Activated CD8-positive, alpha-beta T cell treated with anti-CD3 and anti-CD28 coated beads, Interleukin-2, amount 10 ng/mL, durations not matched to agents 7 days and 5 days (primary cell): ENCODE measurements around the gene GUCA2A. TPM values are rescaled to one million over a fixed set of nuclear protein-coding genes. Genes with fewer than 3 reads are reported as not detected.

Source experiments
- ATAC-seq: fragments of 150-1000 bp; cut with Tn5 transposase; one replicate; pipeline ENCODE4 v1.10.0; 2021; ENCODE audit warnings: moderate library complexity
- CTCF ChIA-PET: fragments of 350-600 bp; sonication (Branson Sonifier 250); formaldehyde crosslinking; loops from one replicate; lab custom pipeline; 2021; ENCODE audit warnings: antibody characterized with exemption; lab: Charles Lee
- POLR2A ChIA-PET: fragments of 350-600 bp; sonication (Branson Sonifier 250); formaldehyde crosslinking; loops from one replicate; lab custom pipeline; 2021; ENCODE audit warnings: antibody characterized with exemption; lab: Charles Lee
- DNase-seq: peaks from one replicate; pipeline ENCODE4 v3.0.0-alpha.2; 2020
- H3K27ac Mint-ChIP-seq: one replicate; pipeline ENCODE4 v1.8.0; 2021; ENCODE audit warnings: mild to moderate bottlenecking, mixed read lengths
- H3K27me3 Mint-ChIP-seq: one replicate; pipeline ENCODE4 v1.8.0; 2021; ENCODE audit warnings: low read depth, mixed read lengths
- H3K36me3 Mint-ChIP-seq: one replicate; pipeline ENCODE4 v1.8.0; 2021; ENCODE audit warnings: low read depth, mixed read lengths
- H3K4me1 Mint-ChIP-seq: one replicate; pipeline ENCODE4 v1.8.0; 2021; ENCODE audit warnings: low read depth, mixed read lengths
- H3K4me3 Mint-ChIP-seq: one replicate; pipeline ENCODE4 v1.8.0; 2021; ENCODE audit warnings: mild to moderate bottlenecking, mixed read lengths
- H3K9me3 Mint-ChIP-seq: one replicate; pipeline ENCODE4 v1.8.0; 2022; ENCODE audit warnings: mixed read lengths; ENCODE audit not compliant: insufficient read depth
- total RNA-seq, 2 experiments: library from RNA; stranded (reverse); gene quantifications; one replicate each; pipeline ENCODE4 v1.2.3, GENCODE V29; 2021

GUCA2A gene
- total RNA-seq, 2 experiments from 2014 or later, result not detected

DNA sequence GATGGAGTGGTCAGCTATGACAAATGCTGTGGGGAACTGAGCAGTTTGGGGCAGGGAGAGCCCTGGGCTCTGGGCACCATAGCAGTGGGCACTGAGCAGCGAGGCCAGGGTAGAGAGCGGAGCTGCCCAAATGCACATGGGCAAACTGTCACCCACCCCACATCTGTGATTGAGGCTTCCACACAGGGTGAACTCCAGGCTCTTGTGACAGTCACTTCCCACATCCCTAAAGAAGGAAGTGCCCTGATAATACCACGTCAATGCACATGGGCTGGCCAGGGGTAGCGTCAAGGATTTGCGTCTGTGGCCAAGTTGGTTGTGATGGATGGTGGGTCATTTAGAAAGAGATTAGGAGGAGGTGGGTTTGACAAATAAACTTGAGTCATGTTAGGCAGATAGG lies 13.9 kb downstream of the GUCA2A start:
- Mint-ChIP-seq H3K36me3 (no peaks in the 10 kb centered on the region), H3K4me3 (no peak overlapping the region), H3K9me3 (no peaks in the 10 kb centered on the region), H3K27me3 (peaks cover 6% of the 10 kb centered on the region), H3K4me1 (no peaks in the 10 kb centered on the region), H3K27ac (no peak overlapping the region)
- DNase-seq (no peak), ATAC-seq (no peak)
- CTCF ChIA-PET, result interaction anchor here (2.0 kb wide), 1 partner anchor 23 kb away, joined by 10 read pairs; no protein-coding TSS in a partner anchor
- POLR2A ChIA-PET, result no interaction called here

DNA sequence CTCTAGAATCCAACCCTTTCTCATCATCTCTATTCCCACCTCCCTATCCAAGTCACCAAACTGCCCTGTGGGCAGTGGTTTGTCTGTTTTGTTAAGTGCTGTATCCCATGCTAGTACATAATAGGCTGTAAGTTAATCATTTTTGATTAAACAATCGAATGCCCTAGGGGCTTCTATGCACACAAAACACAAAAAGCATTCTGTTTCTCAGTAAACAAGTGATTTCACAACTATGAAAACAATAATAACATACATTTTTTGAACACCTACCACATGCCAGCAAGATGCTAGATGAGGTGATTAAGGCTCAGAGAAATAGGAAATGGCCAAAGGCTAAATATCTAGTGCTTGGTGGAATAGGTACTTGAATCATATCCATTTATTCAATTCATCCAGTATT lies 16.4 kb downstream of the GUCA2A start:
- ATAC-seq, result no peak
- ChIA-PET POLR2A (no interaction called here), CTCF (interaction anchor here (0.5 to 1.7 kb wide), 7 partner anchors 9 to 658 kb away, joined by 3 to 16 read pairs (median 4); no protein-coding TSS in a partner anchor)
- Mint-ChIP-seq H3K36me3 (no peaks in the 10 kb centered on the region), H3K4me1 (peaks cover 5% of the 10 kb centered on the region), H3K27ac (no peak overlapping the region), H3K27me3 (peaks cover 6% of the 10 kb centered on the region), H3K4me3 (no peak overlapping the region), H3K9me3 (no peaks in the 10 kb centered on the region)
- DNase-seq, result no peak

DNA sequence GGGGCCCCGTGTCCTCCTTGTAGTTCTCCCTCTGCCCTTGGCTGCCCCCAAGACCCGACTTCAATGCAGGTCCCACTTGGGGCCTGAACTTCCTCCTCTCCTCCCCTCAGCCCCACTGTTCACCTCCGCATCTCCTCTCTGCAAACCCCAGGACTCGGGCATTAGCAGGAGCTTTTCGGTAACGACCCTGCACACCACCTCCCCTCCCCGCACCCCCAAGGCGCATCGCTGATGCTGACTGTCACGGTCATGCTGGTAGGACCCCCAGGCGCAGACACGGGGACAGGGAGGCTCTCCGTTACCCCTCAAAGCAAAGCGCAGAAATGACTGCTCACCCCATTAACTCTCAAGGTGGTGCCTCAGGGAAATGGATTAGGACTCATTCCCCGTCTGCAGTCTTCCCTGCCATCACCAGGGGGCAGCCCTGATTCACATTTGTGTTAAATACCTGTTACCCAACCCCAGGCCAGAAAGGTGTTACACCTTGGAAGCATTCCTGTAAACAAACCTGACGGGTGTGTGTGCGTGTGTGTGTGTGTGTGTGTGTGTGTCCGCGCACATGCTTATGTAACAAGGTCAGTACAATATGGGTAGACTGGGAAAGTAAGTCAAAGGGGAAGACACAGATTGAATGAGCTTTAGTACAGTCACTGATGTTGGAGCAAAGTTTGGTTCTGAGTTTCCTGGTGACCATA lies 17.8 kb downstream of the GUCA2A start:
- Mint-ChIP-seq H3K9me3 (no peaks in the 10 kb centered on the region), H3K27ac (no peak overlapping the region)
- POLR2A ChIA-PET, result interaction anchor here (0.9 kb wide), 1 partner anchor 27 kb away, joined by 3 read pairs; no protein-coding TSS in a partner anchor

DNA sequence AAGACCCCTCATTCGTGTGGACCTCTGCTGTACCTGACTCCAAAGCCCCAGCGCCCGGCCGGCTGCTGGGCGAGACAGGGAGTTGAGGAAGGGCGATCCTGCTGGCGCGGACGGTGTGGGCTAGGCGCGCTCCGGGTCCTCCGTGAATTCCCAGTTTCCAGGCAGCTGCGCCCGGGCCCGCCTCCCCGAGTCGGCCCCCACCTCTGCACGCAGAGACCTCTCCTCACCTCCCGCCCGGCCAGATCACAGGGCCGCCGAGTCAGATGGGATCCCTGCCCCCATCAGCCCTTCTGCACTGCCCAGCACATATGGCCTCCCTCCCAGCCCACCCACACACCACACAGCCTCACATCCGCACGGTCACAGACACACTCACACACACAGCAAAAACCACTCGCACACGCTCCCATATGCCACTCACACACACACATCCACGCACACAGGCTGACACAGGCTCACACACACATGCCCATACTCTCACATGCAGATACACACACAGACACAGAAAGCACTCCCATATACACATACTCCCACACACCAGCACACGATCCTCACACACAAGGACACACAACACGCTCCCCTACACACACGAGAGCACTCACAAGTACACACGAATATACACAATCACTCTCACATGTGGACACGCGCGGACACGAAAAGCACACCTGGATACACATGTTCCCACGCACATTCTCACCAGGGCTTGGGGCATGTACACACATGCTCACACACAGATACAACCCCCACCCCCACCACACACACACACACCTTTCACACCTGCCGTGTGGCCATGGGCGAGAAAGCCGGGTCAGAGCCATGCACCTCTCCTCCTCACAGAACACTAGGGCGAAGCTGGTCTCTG lies 18.6 kb downstream of the GUCA2A start:
- POLR2A ChIA-PET, result no interaction called here
- no peak for ATAC-seq

More for the DNA sequence above, 17.8 kb downstream of the GUCA2A start:
- DNase-seq (peak; percentile 78), ATAC-seq (peak; percentile 86)
- H3K27me3 Mint-ChIP-seq, result peaks cover 3% of the 10 kb centered on the region
- CTCF ChIA-PET, result interaction anchor here (0.8 to 1.7 kb wide), 7 partner anchors 10 to 573 kb away, joined by 3 to 16 read pairs (median 4); no protein-coding TSS in a partner anchor
- peaks cover 6% of the 10 kb centered on the region for H3K4me1 Mint-ChIP-seq
- no peaks in the 10 kb centered on the region for H3K36me3 Mint-ChIP-seq
- no peak overlapping the region for H3K4me3 Mint-ChIP-seq

DNA sequence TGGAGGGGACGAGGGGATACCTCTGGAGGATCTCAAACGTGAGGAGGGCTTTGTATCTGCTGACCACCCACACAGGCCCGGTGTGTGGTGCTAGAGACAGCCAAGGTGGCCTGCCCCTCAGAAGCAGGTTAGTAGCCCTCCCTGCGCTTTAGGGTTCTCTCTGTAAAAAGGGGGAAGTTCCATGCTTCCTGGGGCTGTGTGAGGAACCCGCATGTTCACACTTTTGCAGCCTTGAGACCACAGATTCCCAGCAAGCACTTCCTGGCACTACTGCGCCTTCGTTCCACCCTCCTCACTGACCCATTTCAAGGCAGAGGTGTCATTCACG lies 19.2 kb downstream of the GUCA2A start:
- no peak for DNase-seq
- H3K4me3 Mint-ChIP-seq, result no peak overlapping the region
- ATAC-seq, result no peak
- CTCF ChIA-PET, result no interaction called here
- H3K9me3 Mint-ChIP-seq, result no peaks in the 10 kb centered on the region
- no peaks in the 10 kb centered on the region for H3K36me3 Mint-ChIP-seq
- H3K27me3 Mint-ChIP-seq, result peaks cover 1% of the 10 kb centered on the region
- peaks cover 6% of the 10 kb centered on the region for H3K4me1 Mint-ChIP-seq
- POLR2A ChIA-PET, result no interaction called here
- H3K27ac Mint-ChIP-seq, result no peak overlapping the region

More for the DNA sequence above, 18.6 kb downstream of the GUCA2A start:
- CTCF ChIA-PET, result no interaction called here
- Mint-ChIP-seq H3K27ac (no peak overlapping the region), H3K4me3 (no peak overlapping the region), H3K36me3 (no peaks in the 10 kb centered on the region), H3K4me1 (peaks cover 6% of the 10 kb centered on the region), H3K27me3 (peaks cover 3% of the 10 kb centered on the region), H3K9me3 (no peaks in the 10 kb centered on the region)
- DNase-seq, result no peak

DNA sequence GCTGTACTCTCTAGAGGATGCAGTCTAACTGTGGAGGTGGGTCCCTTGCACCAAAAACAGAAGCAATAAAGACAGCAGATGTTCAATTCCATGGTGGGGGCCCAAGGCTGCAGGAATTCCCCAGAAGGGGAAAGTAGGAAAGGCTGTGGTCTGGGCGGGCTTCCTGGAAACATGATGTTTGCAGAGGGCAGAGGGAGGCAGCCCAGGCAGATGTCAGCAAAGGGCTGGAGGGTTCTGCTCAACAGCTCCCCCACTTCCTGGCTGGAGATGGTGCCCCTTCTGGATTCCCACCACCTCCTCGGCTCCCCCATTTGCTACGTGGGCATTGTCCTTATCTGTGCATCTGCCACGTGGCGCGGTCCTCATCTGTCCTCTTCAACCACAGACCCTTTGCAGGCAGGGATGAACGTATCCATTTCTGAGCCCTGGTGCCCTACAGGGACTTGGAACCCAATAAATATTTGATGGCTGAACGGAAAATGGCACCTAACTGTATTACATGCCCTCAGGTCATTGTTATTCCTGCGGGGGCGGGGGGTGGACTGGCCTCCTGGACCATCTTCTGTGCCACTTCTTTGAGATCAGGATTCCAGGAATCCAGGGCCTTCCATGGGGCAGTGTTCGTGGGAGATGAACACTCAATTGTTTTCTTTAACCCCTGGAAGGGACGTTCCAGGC lies 19.7 kb downstream of the GUCA2A start:
- no peaks in the 10 kb centered on the region for H3K27me3 Mint-ChIP-seq
- CTCF ChIA-PET, result no interaction called here
- DNase-seq, result no peak
- POLR2A ChIA-PET, result interaction anchor here (0.6 kb wide), 1 partner anchor 13 kb away, joined by 3 read pairs; no protein-coding TSS in a partner anchor
- H3K4me1 Mint-ChIP-seq, result peaks cover 6% of the 10 kb centered on the region
- ATAC-seq, result no peak
- no peaks in the 10 kb centered on the region for H3K9me3 Mint-ChIP-seq
- no peaks in the 10 kb centered on the region for H3K36me3 Mint-ChIP-seq
- H3K27ac Mint-ChIP-seq, result no peak overlapping the region
- no peak overlapping the region for H3K4me3 Mint-ChIP-seq

DNA sequence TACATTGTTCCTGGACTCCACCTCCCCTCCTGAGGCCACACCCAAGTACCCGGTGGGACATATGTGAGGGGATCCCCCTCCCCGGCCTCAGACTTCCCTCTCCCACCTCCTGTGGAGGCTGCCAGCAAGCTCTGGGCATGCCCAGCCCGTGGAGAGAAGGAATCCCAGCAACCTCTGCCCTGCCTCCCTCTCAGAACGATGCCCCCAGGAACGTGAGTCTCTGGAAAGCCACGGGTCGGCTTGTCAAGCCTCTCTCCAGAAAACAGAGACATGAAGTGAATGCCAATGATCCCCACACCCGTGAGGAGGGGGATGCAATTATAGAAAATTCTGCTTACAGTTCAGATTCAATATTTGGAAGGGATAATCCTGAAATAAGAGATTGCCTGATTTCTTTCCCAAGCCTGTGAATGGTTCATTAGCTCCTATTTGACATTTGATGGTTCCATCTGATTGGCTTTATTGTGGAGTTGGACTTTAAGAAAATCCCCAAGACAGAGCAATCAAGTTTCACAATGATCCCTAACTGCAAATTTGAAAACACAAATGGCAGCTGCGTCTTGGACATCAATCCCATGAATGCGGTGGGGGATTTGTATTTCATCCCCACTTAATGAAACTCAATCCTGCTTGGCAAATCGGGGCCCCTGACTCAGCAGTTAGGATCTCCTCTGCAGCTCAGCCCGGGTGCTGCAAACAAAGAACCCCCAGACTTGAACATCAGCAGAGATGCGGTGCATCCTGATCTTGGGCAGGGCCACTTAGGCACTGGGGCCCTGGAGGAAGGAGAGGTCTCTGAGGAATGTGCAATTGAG lies 20.4 kb downstream of the GUCA2A start:
- Mint-ChIP-seq H3K9me3 (no peaks in the 10 kb centered on the region), H3K27me3 (no peaks in the 10 kb centered on the region), H3K4me3 (no peak overlapping the region), H3K36me3 (no peaks in the 10 kb centered on the region), H3K4me1 (peaks cover 6% of the 10 kb centered on the region), H3K27ac (no peak overlapping the region)
- DNase-seq, result no peak
- no peak for ATAC-seq
- POLR2A ChIA-PET, result interaction anchor here (0.6 kb wide), 1 partner anchor 14 kb away, joined by 3 read pairs; no protein-coding TSS in a partner anchor
- CTCF ChIA-PET, result interaction anchor here (2.9 kb wide), 1 partner anchor 29 kb away, joined by 11 read pairs; no protein-coding TSS in a partner anchor

DNA sequence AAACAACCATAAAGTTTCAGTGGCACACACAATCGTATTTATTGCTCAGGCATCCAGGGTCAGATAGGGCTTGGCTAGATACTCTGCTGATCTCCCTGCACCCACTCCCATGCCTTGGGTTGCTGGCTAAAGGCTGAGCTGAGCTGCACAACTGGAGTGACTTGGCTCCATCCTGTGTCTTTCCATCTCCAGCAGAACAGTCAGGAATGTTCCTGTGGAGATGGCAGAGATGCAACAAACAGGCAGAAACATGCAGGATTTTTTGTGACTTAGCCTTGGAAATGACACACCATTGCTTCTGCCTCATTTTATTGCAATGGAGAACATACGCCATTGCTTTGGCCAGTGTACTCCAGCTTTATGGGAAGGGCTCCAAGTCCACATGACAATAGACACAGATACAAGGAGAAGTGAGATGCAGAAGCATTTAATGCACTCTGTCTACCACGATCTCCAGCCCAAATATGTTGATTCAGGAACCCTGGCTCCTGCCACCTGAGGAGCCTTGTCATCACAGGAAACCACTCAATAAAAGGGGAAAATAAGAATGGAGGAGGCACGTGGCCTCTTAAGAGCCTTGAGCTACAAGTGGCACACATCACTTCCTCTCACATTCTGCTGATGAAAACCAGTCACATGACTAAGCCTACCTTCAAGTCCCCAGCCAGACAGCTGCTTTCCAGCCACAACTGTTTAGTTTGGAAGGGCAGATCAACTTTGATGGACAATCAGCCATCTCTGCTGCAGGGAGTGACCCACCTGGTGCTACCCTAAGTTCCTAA lies 21.5 kb downstream of the GUCA2A start:
- H3K27ac Mint-ChIP-seq, result no peak overlapping the region
- no peaks in the 10 kb centered on the region for H3K36me3 Mint-ChIP-seq
- H3K4me1 Mint-ChIP-seq, result peaks cover 6% of the 10 kb centered on the region
- no peaks in the 10 kb centered on the region for H3K27me3 Mint-ChIP-seq
- no peak overlapping the region for H3K4me3 Mint-ChIP-seq
- no peaks in the 10 kb centered on the region for H3K9me3 Mint-ChIP-seq
- ATAC-seq (no peak), DNase-seq (no peak)
- CTCF ChIA-PET, result interaction anchor here (2.9 kb wide), 1 partner anchor 30 kb away, joined by 11 read pairs; no protein-coding TSS in a partner anchor
- POLR2A ChIA-PET, result interaction anchor here (1.1 kb wide), 1 partner anchor 312 kb away, joined by 3 read pairs; no protein-coding TSS in a partner anchor

DNA sequence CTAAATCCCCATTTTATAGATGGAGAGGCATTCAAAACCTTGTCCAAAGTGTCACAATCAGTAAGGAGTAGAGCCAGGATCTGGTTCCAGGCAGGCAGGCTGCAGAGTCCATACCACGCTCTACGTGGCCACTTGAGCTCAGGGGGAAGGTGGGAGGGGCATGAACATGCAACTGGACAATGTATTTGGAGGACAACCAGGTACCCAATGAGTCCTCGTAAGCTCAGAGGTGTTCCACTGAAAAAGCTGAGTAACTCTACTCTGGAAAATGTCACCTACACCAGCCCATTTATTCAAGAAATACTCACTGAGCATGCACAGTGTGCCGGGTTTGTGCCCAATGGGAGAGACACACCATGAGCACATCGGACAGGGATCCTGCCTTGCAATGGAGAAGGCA lies 22.6 kb downstream of the GUCA2A start:
- Mint-ChIP-seq H3K27me3 (no peaks in the 10 kb centered on the region), H3K4me3 (no peak overlapping the region), H3K9me3 (no peaks in the 10 kb centered on the region), H3K36me3 (no peaks in the 10 kb centered on the region), H3K27ac (no peak overlapping the region), H3K4me1 (peaks cover 6% of the 10 kb centered on the region)
- POLR2A ChIA-PET, result no interaction called here
- ATAC-seq (no peak), DNase-seq (no peak)
- CTCF ChIA-PET, result interaction anchor here (2.9 kb wide), 1 partner anchor 31 kb away, joined by 11 read pairs; no protein-coding TSS in a partner anchor

DNA sequence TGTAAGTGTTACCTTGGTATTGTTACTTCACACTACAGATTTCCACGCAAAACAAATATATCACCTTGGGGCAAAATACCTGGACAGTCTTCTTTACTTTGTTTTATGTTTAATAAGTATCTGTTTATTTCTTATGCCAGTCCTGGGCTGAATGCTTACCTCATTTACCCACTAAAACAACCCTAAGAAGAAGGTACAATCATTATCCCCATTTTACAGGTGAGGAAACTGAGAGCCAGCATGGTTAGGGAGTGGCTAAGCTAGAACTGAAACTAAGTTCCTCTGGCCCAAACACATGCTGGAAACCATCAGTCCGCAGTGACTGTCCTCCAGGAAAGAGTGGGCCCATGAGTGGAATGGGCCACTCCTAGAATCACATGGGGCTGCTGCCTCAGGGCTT lies 24.4 kb downstream of the GUCA2A start:
- H3K4me1 Mint-ChIP-seq, result peaks cover 6% of the 10 kb centered on the region
- H3K36me3 Mint-ChIP-seq, result no peaks in the 10 kb centered on the region
- ChIA-PET POLR2A (no interaction called here), CTCF (no interaction called here)
- no peaks in the 10 kb centered on the region for H3K9me3 Mint-ChIP-seq
- H3K27ac Mint-ChIP-seq, result no peak overlapping the region
- H3K27me3 Mint-ChIP-seq, result peaks cover 2% of the 10 kb centered on the region
- no peak for DNase-seq
- H3K4me3 Mint-ChIP-seq, result no peak overlapping the region
- ATAC-seq, result no peak
